WTC11 (cell line): ENCODE measurements around the gene TMC4. TPM values are rescaled to one million over a fixed set of nuclear protein-coding genes. Genes with fewer than 3 reads are reported as not detected.

Experiments used
- ATAC-seq: fragments of 200-7000 bp; cut with Tn5 transposase; 2 replicates; pipeline ENCODE4 v1.10.0; 2021; ENCODE audit warnings: mild to moderate bottlenecking, moderate library complexity
- CTCF ChIA-PET: fragments of 300-600 bp; sonication (Branson Sonifier 250); formaldehyde crosslinking; loops from one replicate; lab custom pipeline; 2021; ENCODE audit warnings: antibody characterized with exemption; lab: Charles Lee
- POLR2A ChIA-PET: fragments of 350-600 bp; sonication (Branson Sonifier 250); formaldehyde crosslinking; loops from one replicate; lab custom pipeline; 2021; ENCODE audit warnings: antibody characterized with exemption; lab: Charles Lee
- DNase-seq: peaks from one replicate; pipeline ENCODE4 v3.0.0; 2021; ENCODE audit warnings: low spot score
- H3K27ac Mint-ChIP-seq: 2 replicates; pipeline ENCODE4 v1.8.0; 2021; ENCODE audit warnings: mixed read lengths
- H3K27me3 Mint-ChIP-seq: 2 replicates; pipeline ENCODE4 v1.8.0; 2021; ENCODE audit warnings: low read depth, mild to moderate bottlenecking, moderate library complexity, mixed read lengths
- H3K36me3 Mint-ChIP-seq: 2 replicates; pipeline ENCODE4 v1.8.0; 2021; ENCODE audit warnings: mixed read lengths
- H3K4me1 Mint-ChIP-seq: 2 replicates; pipeline ENCODE4 v1.8.0; 2022; ENCODE audit warnings: mixed read lengths
- H3K4me3 Mint-ChIP-seq: 2 replicates; pipeline ENCODE4 v1.8.0; 2021; ENCODE audit warnings: mild to moderate bottlenecking, moderate library complexity, mixed read lengths
- H3K9me3 Mint-ChIP-seq: 2 replicates; pipeline ENCODE4 v1.8.0; 2021; ENCODE audit warnings: mixed read lengths
- CTCF ChIP-seq: fragments of 200-600 bp; IDR thresholded peaks from 2 replicates; pipeline ENCODE4 v1.8.0; 2022; ENCODE audit warnings: antibody characterized with exemption
- E2F1 ChIP-seq: sonication (generic); formaldehyde crosslinking; IDR thresholded peaks from 2 replicates; pipeline ENCODE4 v1.8.0; 2022; ENCODE audit warnings: mild to moderate bottlenecking, missing genetic modification reagents
- E2F4 ChIP-seq: sonication (generic); formaldehyde crosslinking; IDR thresholded peaks from 2 replicates; pipeline ENCODE4 v1.8.1; 2022; ENCODE audit warnings: low read depth, mild to moderate bottlenecking, moderate library complexity, missing genetic modification reagents, borderline replicate concordance
- E2F5 ChIP-seq: sonication (generic); formaldehyde crosslinking; IDR thresholded peaks from 2 replicates; pipeline ENCODE4 v1.8.1; 2022; ENCODE audit warnings: mild to moderate bottlenecking, moderate library complexity, missing genetic modification reagents
- MXD4 ChIP-seq: fragments of 250-450 bp; sonication (Bioruptor Pico); IDR thresholded peaks from 2 replicates; pipeline ENCODE4 v1.8.0; 2021; ENCODE audit warnings: mild to moderate bottlenecking, moderate library complexity, borderline replicate concordance
- OVOL2 ChIP-seq: fragments of 250-450 bp; sonication (Bioruptor Pico); IDR thresholded peaks from 2 replicates; pipeline ENCODE4 v1.9.0; 2021; ENCODE audit warnings: mild to moderate bottlenecking, borderline replicate concordance
- RELA ChIP-seq: sonication (generic); formaldehyde crosslinking; IDR thresholded peaks from 2 replicates; pipeline ENCODE4 v1.8.1; 2022; ENCODE audit warnings: missing genetic modification reagents, mild to moderate bottlenecking, borderline replicate concordance
- RORB ChIP-seq: fragments of 250-450 bp; sonication (Bioruptor Pico); IDR thresholded peaks from 2 replicates; pipeline ENCODE4 v1.9.0; 2021; ENCODE audit warnings: mild to moderate bottlenecking
- SMAD3 ChIP-seq: sonication (generic); formaldehyde crosslinking; IDR thresholded peaks from 2 replicates; pipeline ENCODE4 v1.8.0; 2022; ENCODE audit warnings: missing genetic modification reagents, mild to moderate bottlenecking, borderline replicate concordance
- TCF7 ChIP-seq: sonication (generic); formaldehyde crosslinking; IDR thresholded peaks from 2 replicates; pipeline ENCODE4 v1.8.0; 2022; ENCODE audit warnings: mild to moderate bottlenecking, low read depth, missing genetic modification reagents, moderate library complexity
- TEAD4 ChIP-seq: sonication (generic); formaldehyde crosslinking; IDR thresholded peaks from 2 replicates; pipeline ENCODE4 v1.8.0; 2022; ENCODE audit warnings: mild to moderate bottlenecking, missing genetic modification reagents
- USF2 ChIP-seq: sonication (generic); formaldehyde crosslinking; IDR thresholded peaks from 2 replicates; pipeline ENCODE4 v1.8.1; 2023; ENCODE audit warnings: mild to moderate bottlenecking, missing genetic modification reagents, moderate library complexity
- ZBTB21 ChIP-seq: sonication (generic); formaldehyde crosslinking; IDR thresholded peaks from 2 replicates; pipeline ENCODE4 v1.8.1; 2023; ENCODE audit warnings: mild to moderate bottlenecking, missing genetic modification reagents, borderline replicate concordance
- ZNF138 ChIP-seq: sonication (generic); formaldehyde crosslinking; conservative IDR thresholded peaks from 2 replicates; pipeline ENCODE4 v1.8.1; 2022; ENCODE audit warnings: mild to moderate bottlenecking, moderate library complexity, missing genetic modification reagents
- ZNF423 ChIP-seq: fragments of 250-450 bp; sonication (Bioruptor Pico); IDR thresholded peaks from 2 replicates; pipeline ENCODE4 v2.1.2; 2022; ENCODE audit warnings: mild to moderate bottlenecking, moderate library complexity
- ZNF425 ChIP-seq: fragments of 250-450 bp; sonication (Bioruptor Pico); conservative IDR thresholded peaks from 2 replicates; pipeline ENCODE4 v1.9.0; 2021; ENCODE audit warnings: mild to moderate bottlenecking
- total RNA-seq: library from RNA; stranded (reverse); gene quantifications from 3 replicates; pipeline ENCODE4 v1.2.3, GENCODE V29; 2021

The TMC4 gene
- total RNA-seq, 1 experiment from 2014 or later, result 9.3 TPM

GRCh38 chr19:54127688-54128440 lies 45.1 kb downstream of the TMC4 start (continued):
- TF ChIP-seq SMAD3 (no peak), E2F1 (no peak), ZBTB21 (CRISPR knock-in tag) (no peak)

GRCh38 chr19:54125713-54126112 lies 47.2 kb downstream of the TMC4 start:
- H3K36me3 Mint-ChIP-seq, result peaks cover 58% of the 10 kb centered on the region
- ChIA-PET POLR2A (no interaction called here), CTCF (no interaction called here)
- H3K4me1 Mint-ChIP-seq, result no peaks in the 10 kb centered on the region
- no peaks in the 10 kb centered on the region for H3K9me3 Mint-ChIP-seq
- no peak overlapping the region for H3K27ac Mint-ChIP-seq
- no peak for TF ChIP-seq TEAD4
- no peaks in the 10 kb centered on the region for H3K27me3 Mint-ChIP-seq
- ATAC-seq (no peak), DNase-seq (no peak)
- no peak overlapping the region for H3K4me3 Mint-ChIP-seq

- TF ChIP-seq MXD4 (no peak), RORB (CRISPR knock-in tag) (no peak), E2F4 (CRISPR knock-in tag) (no peak), E2F5 (CRISPR knock-in tag) (no peak), USF2 (CRISPR knock-in tag) (no peak), ZNF423 (CRISPR knock-in tag) (no peak)
- H3K36me3 Mint-ChIP-seq, result peaks cover 60% of the 10 kb centered on the region
- ChIA-PET CTCF (interaction anchor here (1.2 to 1.5 kb wide), 2 partner anchors 13 to 212 kb away, joined by 3 to 4 read pairs; partner anchors contain the start of gene CNOT3), POLR2A (no interaction called here)
- H3K27ac Mint-ChIP-seq, result no peak overlapping the region
- H3K4me1 Mint-ChIP-seq, result no peaks in the 10 kb centered on the region
- DNase-seq, result no peak
- no peak for ATAC-seq
- no peaks in the 10 kb centered on the region for H3K27me3 Mint-ChIP-seq
- no peak overlapping the region for H3K4me3 Mint-ChIP-seq
- no peaks in the 10 kb centered on the region for H3K9me3 Mint-ChIP-seq
These were observed 48.6 kb downstream of the TMC4 start for GRCh38 chr19:54124393-54124792.

- Mint-ChIP-seq H3K4me1 (no peaks in the 10 kb centered on the region), H3K9me3 (no peaks in the 10 kb centered on the region), H3K4me3 (no peak overlapping the region), H3K27me3 (no peaks in the 10 kb centered on the region), H3K36me3 (peaks cover 62% of the 10 kb centered on the region), H3K27ac (no peak overlapping the region)
- TF ChIP-seq RELA (CRISPR knock-in tag), result no peak
- TF ChIP-seq TCF7 (CRISPR knock-in tag), result no peak
- no peak for TF ChIP-seq CTCF
- TF ChIP-seq ZNF138 (CRISPR knock-in tag), result no peak
- TF ChIP-seq OVOL2 (CRISPR knock-in tag), result no peak
- TF ChIP-seq ZNF425, result no peak
- ChIA-PET CTCF (interaction anchor here (1.2 to 1.5 kb wide), 2 partner anchors 13 to 211 kb away, joined by 3 to 4 read pairs; partner anchors contain the start of gene CNOT3), POLR2A (no interaction called here)
- no peak for DNase-seq
- ATAC-seq, result no peak
These were observed 49.3 kb downstream of the TMC4 start for GRCh38 chr19:54123682-54124081.
